Measurements from ENCODE around the gene AOC3. TPM values are rescaled to one million over a fixed set of nuclear protein-coding genes. Genes with fewer than 3 reads are reported as not detected.
A peak's percentile ranks its signal among the peaks of the same experiment; 100 is the strongest.

Gene AOC3
- total and polyA plus RNA-seq, 2 of the 13 experiments (the other 11 are each of a cell fraction or from before 2014, with no cell fraction given) = 8.7 to 51.7 TPM

- TF ChIP-seq ARID4A (CRISPR knock-in tag; IDR thresholded peaks at IDR 0.05; ENCODE audit: borderline replicate concordance) (peak; percentile 72; the same call in 1 of the 2 replicates), ZNF101 (CRISPR knock-in tag; IDR thresholded peaks at IDR 0.05; ENCODE audit: borderline replicate concordance, low read depth) (no peak), ZNF513 (CRISPR knock-in tag; conservative IDR thresholded peaks at IDR 0.05) (no peak), IKZF4 (CRISPR knock-in tag; IDR thresholded peaks at IDR 0.05; ENCODE audit: borderline replicate concordance, low read depth, not compliant biosample characterization) (no peak), THAP11 (CRISPR knock-in tag; IDR thresholded peaks at IDR 0.05) (peak; percentile 69), PHF21A (CRISPR knock-in tag; IDR thresholded peaks at IDR 0.05) (peak; percentile 88), ZNF232 (CRISPR knock-in tag; IDR thresholded peaks at IDR 0.05; ENCODE audit: borderline replicate concordance) (peak; percentile 99), ZNF883 (CRISPR knock-in tag; IDR thresholded peaks at IDR 0.05; ENCODE audit: not compliant biosample characterization) (no peak), SMARCE1 (IDR thresholded peaks at IDR 0.05; ENCODE audit: borderline replicate concordance) (no peak), MIER3 (CRISPR knock-in tag; IDR thresholded peaks at IDR 0.05; ENCODE audit: borderline replicate concordance) (0 out of 2 replicates have a peak, but pooled peaks have one; percentile 25), ATF7 (IDR thresholded peaks at IDR 0.05) (no peak), ATF7 (CRISPR knock-in tag; IDR thresholded peaks at IDR 0.05) (no peak), ZFP36L1 (CRISPR knock-in tag; IDR thresholded peaks at IDR 0.05) (0 out of 2 replicates have a peak, but pooled peaks have one; percentile 28), ZNF576 (CRISPR knock-in tag; IDR thresholded peaks at IDR 0.05) (peak; percentile 17; the same call in 1 of the 2 replicates), ZNF558 (CRISPR knock-in tag; IDR thresholded peaks at IDR 0.05; ENCODE audit: borderline replicate concordance) (no peak), ZBTB44 (CRISPR knock-in tag; IDR thresholded peaks at IDR 0.05) (no peak), MED8 (CRISPR knock-in tag; IDR thresholded peaks at IDR 0.05; ENCODE audit: insufficient replicate concordance) (no peak), KAT8 (CRISPR knock-in tag; IDR thresholded peaks at IDR 0.05) (peak; percentile 21; the same call in 1 of the 2 replicates), ZFX (CRISPR knock-in tag; IDR thresholded peaks at IDR 0.05; ENCODE audit: low read depth) (no peak), KMT2A (CRISPR knock-in tag; IDR thresholded peaks at IDR 0.05) (peak; percentile 64), KLF11 (CRISPR knock-in tag; IDR thresholded peaks at IDR 0.05) (no peak)
These were observed 14.7 kb downstream of the AOC3 start (continued) for GRCh38 chr17:42865638-42866094.

Measured in HepG2 (cell line).